Erythroblast (primary cell): ENCODE measurements around the gene STARD13.

Experiments
- GATA1 ChIP-seq: IDR thresholded peaks from 2 replicates; pipeline ENCODE4 v1.6.1; 2011; ENCODE audit warnings: low read depth, mild to moderate bottlenecking, control low read depth, low read length, moderate library complexity
- POLR2A ChIP-seq: IDR thresholded peaks from 2 replicates; pipeline ENCODE4 v1.6.1; 2011; ENCODE audit warnings: mild to moderate bottlenecking, low read length

DNA sequence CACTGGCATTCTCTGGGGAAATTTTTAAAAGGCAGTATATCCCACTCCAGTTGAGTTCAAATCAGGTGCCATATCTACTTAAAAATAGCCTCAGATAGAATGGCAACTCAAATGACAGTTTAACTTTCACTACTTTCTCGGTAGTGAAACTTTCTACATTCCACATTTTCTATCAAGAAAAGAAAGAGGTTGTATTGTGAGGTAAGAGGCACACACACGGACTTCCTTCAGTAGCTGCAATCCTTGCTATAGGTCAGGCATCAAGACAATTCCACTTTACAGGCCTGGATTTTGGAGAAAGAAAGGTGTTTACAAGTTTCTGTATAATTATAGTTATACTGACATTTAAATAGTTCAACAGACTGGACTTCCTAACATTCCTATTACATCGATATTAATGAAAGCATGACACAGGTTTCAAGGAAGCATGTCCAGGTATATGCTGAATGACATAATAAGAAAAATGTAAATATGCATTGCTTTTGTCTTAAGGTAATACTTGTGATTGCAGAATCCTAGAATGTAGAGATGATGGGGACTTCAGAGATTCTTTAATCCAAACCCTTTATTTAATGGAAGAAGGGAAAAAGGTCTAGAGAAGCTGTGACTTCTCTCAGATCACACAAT lies 5.2 kb downstream of the STARD13 start:
- TF ChIP-seq POLR2A (no peak), GATA1 (no peak)
